Astrocyte of the cerebellum (primary cell): ENCODE results near the gene HEG1.
A peak's percentile ranks its signal among the peaks of the same experiment; 100 is the strongest.

Experiments used
- DNase-seq: peaks from one replicate; pipeline ENCODE4 v3.0.0-alpha.2; 2011; ENCODE audit warnings: low read depth
- H3K4me3 ChIP-seq: 2 replicates; pipeline ENCODE4 v1.5.1; 2011; ENCODE audit warnings: mild to moderate bottlenecking, low read depth, low read length, moderate library complexity
- CTCF ChIP-seq: IDR thresholded peaks from 2 replicates; pipeline ENCODE4 v1.5.1; 2012; ENCODE audit warnings: low read length, low read depth, moderate library complexity, mild to moderate bottlenecking; ENCODE audit errors: missing control alignments
- in situ Hi-C: cut with HindIII; loops from 2 replicates; pipeline ENCODE4 v1.10.0; 2017; ENCODE audit warnings: low sequenced_read_pairs

The HEG1 gene

GRCh38 chr3:125057186-125057850, 1.5 kb upstream of the HEG1 start:
- no peak for TF ChIP-seq CTCF
- H3K4me3 ChIP-seq: no peak overlapping the region
- in situ Hi-C loops: no loop called here
- no peak for DNase-seq

- in situ Hi-C loops: no loop called here
- peak overlapping the region; percentile 91 for H3K4me3 ChIP-seq
- no peak for DNase-seq
- TF ChIP-seq CTCF: no peak
These were observed 375 bp downstream of the HEG1 start for GRCh38 chr3:125055331-125055912.

- DNase-seq: no peak
- in situ Hi-C loops: no loop called here
- TF ChIP-seq CTCF: peak; percentile 27
- H3K4me3 ChIP-seq: peak overlapping the region; percentile 91
These were observed 1.1 kb downstream of the HEG1 start for GRCh38 chr3:125054449-125055329.

GRCh38 chr3:125054062-125054448, 1.7 kb downstream of the HEG1 start:
- in situ Hi-C loops: no loop called here
- TF ChIP-seq CTCF: no peak
- H3K4me3 ChIP-seq: peak overlapping the region; percentile 91
- DNase-seq: no peak

- no peak for TF ChIP-seq CTCF
- DNase-seq: no peak
- in situ Hi-C loops: no loop called here
- peak overlapping the region; percentile 91 for H3K4me3 ChIP-seq
These were observed 2.5 kb downstream of the HEG1 start for GRCh38 chr3:125053304-125053699.

DNA sequence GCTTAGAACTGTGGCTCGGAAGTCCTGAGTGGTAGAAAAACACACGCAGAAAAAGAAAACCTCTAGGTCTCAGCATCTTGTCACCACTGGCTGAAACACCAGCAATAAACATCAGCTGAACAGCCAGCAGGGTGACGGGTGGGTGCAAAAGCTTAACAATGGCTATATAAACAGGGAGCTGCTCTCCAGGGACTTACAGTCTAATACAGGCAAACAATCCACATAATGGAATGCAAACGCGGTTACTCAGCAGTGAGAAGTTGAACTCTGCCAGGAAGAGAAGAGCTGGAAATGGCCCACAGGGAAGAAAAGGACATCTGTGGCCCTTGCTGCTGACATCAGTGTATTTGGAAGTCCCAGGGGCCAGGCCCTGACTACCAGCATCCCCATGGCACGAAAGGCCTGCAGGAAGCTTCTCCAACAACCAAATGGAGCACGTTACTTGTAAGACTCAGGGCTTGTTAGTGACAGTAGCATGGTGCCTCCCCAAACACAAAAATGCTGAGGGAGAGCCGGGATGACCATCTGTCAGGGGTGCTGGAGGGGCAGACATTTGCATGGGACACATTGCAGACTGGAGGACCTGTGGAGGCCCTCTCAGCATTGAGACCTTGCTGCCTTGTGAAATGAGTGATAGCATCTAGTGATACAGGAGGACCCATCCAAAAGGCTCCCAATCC, 3.0 kb downstream of the HEG1 start:
- peak; percentile 64 for DNase-seq
- in situ Hi-C loops: no loop called here
- no peak for TF ChIP-seq CTCF
- peak overlapping the region; percentile 91 for H3K4me3 ChIP-seq
